ENCODE data around the gene NDUFS8.
A peak's percentile ranks its signal among the peaks of the same experiment; 100 is the strongest.

Gene NDUFS8

GRCh38 chr11:68010090-68011041 lies 20.1 kb upstream of the NDUFS8 start, which contains the start of gene ALDH3B1:
ALDH3B1 (plus strand) TSS chr11:68010327; CDS start chr11:68015298, 4,971 bp downstream.
- H3K4me1 Mint-ChIP-seq: peaks cover 33% of the 10 kb centered on the region
- H3K4me3 Mint-ChIP-seq: no peak within 1 kb of the TSS
- no peaks in the 10 kb centered on the region for H3K36me3 Mint-ChIP-seq (ENCODE audit: low read depth)
- no peak for TF ChIP-seq CTCF (IDR thresholded peaks at IDR 0.05)
- peak within 1 kb of the TSS; percentile 20 for H3K27ac Mint-ChIP-seq
- H3K9me3 Mint-ChIP-seq: no peaks in the 10 kb centered on the region
- H3K27me3 Mint-ChIP-seq (ENCODE audit: low read depth, poor library complexity): peaks cover 12% of the 10 kb centered on the region
- DNase-seq: peak; percentile 48

- DNase-seq: no peak
- no peak for TF ChIP-seq CTCF (IDR thresholded peaks at IDR 0.05)
- H3K27me3 Mint-ChIP-seq (ENCODE audit: low read depth, poor library complexity): peaks cover 3% of the 10 kb centered on the region
- peak overlapping the region; percentile 29 for H3K27ac Mint-ChIP-seq
- H3K9me3 Mint-ChIP-seq: no peaks in the 10 kb centered on the region
- H3K36me3 Mint-ChIP-seq (ENCODE audit: low read depth): no peaks in the 10 kb centered on the region
- H3K4me3 Mint-ChIP-seq: no peak overlapping the region
- H3K4me1 Mint-ChIP-seq: peaks cover 33% of the 10 kb centered on the region
Measured at GRCh38 chr11:68011051-68011943, 19.2 kb upstream of the NDUFS8 start.

GRCh38 chr11:68012044-68012842 lies 18.2 kb upstream of the NDUFS8 start:
- H3K27ac Mint-ChIP-seq: no peak overlapping the region
- H3K36me3 Mint-ChIP-seq (ENCODE audit: low read depth): no peaks in the 10 kb centered on the region
- peaks cover 39% of the 10 kb centered on the region for H3K4me1 Mint-ChIP-seq
- H3K4me3 Mint-ChIP-seq: no peak overlapping the region
- H3K9me3 Mint-ChIP-seq: no peaks in the 10 kb centered on the region
- TF ChIP-seq CTCF (IDR thresholded peaks at IDR 0.05): no peak
- no peak for DNase-seq
- H3K27me3 Mint-ChIP-seq (ENCODE audit: low read depth, poor library complexity): peaks cover under 1% of the 10 kb centered on the region

- H3K27ac Mint-ChIP-seq: no peak overlapping the region
- no peaks in the 10 kb centered on the region for H3K36me3 Mint-ChIP-seq (ENCODE audit: low read depth)
- no peak for TF ChIP-seq CTCF (IDR thresholded peaks at IDR 0.05)
- H3K9me3 Mint-ChIP-seq: no peaks in the 10 kb centered on the region
- H3K27me3 Mint-ChIP-seq (ENCODE audit: low read depth, poor library complexity): no peaks in the 10 kb centered on the region
- H3K4me3 Mint-ChIP-seq: no peak overlapping the region
- H3K4me1 Mint-ChIP-seq: peaks cover 44% of the 10 kb centered on the region
- no peak for DNase-seq
Measured at GRCh38 chr11:68012843-68013610, 17.5 kb upstream of the NDUFS8 start.

- TF ChIP-seq CTCF (IDR thresholded peaks at IDR 0.05): no peak
- Mint-ChIP-seq H3K4me3 (no peak overlapping the region), H3K27me3 (ENCODE audit: low read depth, poor library complexity) (no peaks in the 10 kb centered on the region), H3K27ac (no peak overlapping the region), H3K36me3 (ENCODE audit: low read depth) (no peaks in the 10 kb centered on the region), H3K9me3 (no peaks in the 10 kb centered on the region), H3K4me1 (peaks cover 47% of the 10 kb centered on the region)
- no peak for DNase-seq
Measured at GRCh38 chr11:68013611-68014156, 16.8 kb upstream of the NDUFS8 start.
